Epithelial cell of proximal tubule (primary cell): ENCODE measurements around the gene GPR146. TPM values are rescaled to one million over a fixed set of nuclear protein-coding genes. Genes with fewer than 3 reads are reported as not detected.

ENCODE experiments used
- DNase-seq: peaks from one replicate; pipeline ENCODE4 v3.0.0-alpha.2; 2011; ENCODE audit warnings: low read depth
- H3K4me3 ChIP-seq: 2 replicates; pipeline ENCODE4 v1.5.1; 2011; ENCODE audit warnings: low read depth, mild to moderate bottlenecking, low read length
- CTCF ChIP-seq: conservative IDR thresholded peaks from 2 replicates; pipeline ENCODE4 v1.5.1; 2012; ENCODE audit warnings: low read depth, mild to moderate bottlenecking, low read length
- total RNA-seq: library from RNA; depleted of rRNA; stranded (reverse); fragments of >200 nt; gene quantifications from 2 replicates; pipeline ENCODE4 v1.2.3, GENCODE V29; 2015

GPR146 gene
- total RNA-seq, 1 donor from 2014 or later: 0.23 TPM

DNA sequence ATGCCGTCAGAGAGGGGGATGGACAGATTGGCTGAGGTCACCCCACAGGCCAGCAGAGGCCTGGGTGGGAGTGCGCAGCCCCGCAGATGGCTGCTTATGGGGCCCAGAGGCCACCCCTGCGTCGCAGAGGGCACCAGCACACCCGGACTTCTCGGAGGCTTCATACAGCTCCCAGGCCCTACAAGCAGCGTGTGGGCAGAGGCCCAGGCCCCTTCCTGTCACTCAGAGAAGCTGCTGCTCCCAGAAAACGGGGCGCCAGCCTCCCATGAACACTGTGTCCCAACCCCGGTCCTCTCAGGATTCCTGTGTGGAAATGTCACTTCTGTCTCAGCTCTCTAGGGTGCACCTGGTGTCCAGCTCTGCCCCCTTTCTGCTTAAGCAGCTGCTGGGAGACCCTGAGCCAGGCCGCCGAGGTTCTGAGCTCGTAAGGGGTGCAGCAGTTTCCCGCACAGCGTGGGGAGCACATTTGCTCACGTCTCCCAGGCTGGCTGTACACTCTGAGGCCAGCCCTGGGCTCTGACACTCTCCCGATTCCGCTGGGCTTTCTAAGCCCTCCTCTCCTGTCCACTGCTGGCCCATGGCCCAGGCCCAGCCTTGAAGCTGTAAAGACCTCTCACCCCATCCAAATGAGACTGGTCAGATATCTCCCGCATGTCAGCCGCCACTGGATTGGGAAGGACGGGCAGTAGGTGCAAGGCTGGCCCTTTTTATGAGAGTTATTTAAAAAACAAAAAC lies 6.8 kb downstream of the GPR146 start:
- H3K4me3 ChIP-seq: no peak overlapping the region
- TF ChIP-seq CTCF: no peak
- DNase-seq: no peak

DNA sequence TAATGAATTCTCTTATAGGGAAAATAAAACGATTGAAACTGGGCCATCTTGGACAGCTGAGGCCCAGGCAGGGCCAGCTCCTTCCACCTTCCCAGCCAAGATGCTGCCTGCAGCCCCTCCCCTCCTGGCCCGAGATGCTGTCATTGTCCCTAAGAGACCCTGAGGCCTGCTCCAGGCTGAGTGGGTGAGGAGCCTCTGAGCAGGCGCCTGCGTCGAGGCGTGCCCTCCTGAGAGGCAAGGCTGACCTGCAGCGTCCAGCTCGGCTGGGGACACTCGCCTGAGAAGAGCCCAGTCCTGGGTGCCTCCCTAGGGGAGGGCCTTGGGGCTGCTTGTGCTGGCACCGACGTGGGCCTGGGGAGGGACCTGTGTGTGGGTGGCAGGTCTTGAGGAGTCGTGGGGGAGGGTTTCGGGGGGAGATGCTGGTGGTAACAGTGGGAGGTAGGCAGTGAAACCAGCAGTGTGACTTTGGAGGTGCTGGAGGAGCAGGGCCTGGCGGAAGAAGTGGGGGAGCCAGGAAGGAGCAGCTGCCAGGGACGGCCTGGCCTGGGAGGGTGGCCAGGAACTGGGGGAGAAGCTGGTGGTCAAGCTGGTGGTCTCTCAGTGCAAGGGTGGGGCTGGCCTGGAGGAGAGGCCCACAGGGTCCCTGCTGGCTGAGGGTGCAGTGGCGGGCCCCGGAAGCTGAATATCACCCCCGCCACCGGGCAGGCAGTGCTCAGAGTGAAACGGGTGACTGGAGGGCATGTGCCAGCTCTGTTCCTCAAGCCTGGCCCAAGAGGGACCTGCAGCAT lies 7.9 kb downstream of the GPR146 start:
- no peak overlapping the region for H3K4me3 ChIP-seq
- TF ChIP-seq CTCF: no peak
- no peak for DNase-seq

GRCh38 chr7:1053002-1053411 lies 8.7 kb downstream of the GPR146 start:
- H3K4me3 ChIP-seq: no peak overlapping the region
- TF ChIP-seq CTCF: no peak
- DNase-seq: no peak

DNA sequence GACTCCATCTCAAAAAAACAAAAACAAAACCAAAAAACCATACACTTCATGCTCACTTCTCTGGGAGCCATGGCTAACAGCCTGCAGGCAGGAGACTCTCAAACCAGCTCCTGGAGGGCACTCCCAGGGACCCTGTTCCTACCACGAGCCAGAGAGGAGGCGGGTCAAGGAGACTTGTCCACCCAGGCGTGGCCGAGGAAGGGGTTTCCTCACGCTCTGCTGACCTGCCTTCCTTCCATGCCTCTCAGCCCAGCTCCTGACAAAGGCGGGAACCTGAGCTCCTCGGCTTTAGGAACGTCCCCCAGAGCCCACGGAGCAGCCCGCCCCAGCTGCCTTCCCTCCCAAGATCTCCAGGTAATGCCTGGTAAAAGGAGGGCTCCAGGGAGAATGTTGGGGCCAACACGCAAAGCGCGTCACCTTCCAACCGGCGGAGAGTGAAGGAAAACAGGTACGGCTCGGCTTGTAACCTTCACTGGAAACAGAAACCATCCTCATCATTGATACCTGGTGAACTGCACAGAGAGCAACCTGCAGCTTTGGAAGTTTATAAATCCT lies 9.5 kb downstream of the GPR146 start:
- no peak for TF ChIP-seq CTCF
- no peak for DNase-seq
- H3K4me3 ChIP-seq: no peak overlapping the region

DNA sequence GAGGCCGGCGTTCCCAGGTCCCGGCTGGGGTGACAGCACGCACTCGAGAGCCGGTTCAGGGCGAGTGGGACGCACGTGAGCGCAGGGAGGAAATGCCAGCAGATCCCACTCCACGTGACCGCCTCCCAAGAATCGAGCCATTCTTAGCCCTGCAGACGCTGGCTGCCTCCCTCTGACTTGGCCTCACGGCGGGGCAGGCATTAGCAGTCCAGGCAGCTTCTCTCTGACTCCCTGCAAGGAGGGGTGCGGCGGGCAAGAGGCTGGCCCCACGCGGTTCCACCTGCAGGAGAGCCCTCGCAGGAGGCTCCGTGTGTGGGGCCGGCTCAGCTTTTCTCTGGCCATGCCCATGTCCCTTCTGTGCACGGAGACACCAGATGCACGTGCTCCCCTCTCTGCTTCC lies 10.1 kb downstream of the GPR146 start:
- H3K4me3 ChIP-seq: no peak overlapping the region
- TF ChIP-seq CTCF: no peak
- DNase-seq: no peak

GRCh38 chr7:1054861-1055450 lies 10.6 kb downstream of the GPR146 start:
- no peak for TF ChIP-seq CTCF
- DNase-seq: no peak
- no peak overlapping the region for H3K4me3 ChIP-seq
